ENCODE results near the gene KCTD5.
A peak's percentile ranks its signal among the peaks of the same experiment; 100 is the strongest.

Gene KCTD5

GRCh38 chr16:2745961-2746360 lies 63.6 kb downstream of the KCTD5 start:
- no peak overlapping the region for H3K4me3 ChIP-seq (replicated peaks; ENCODE audit: low read depth, low read length)
- DNase-seq (ENCODE audit: extremely low read depth, low read depth), result no peak
- no peak for TF ChIP-seq CTCF (IDR thresholded peaks at IDR 0.05; ENCODE audit: low read depth, low read length, missing control alignments)

GRCh38 chr16:2748757-2749455 lies 66.6 kb downstream of the KCTD5 start:
- TF ChIP-seq CTCF (IDR thresholded peaks at IDR 0.05; ENCODE audit: low read depth, low read length, missing control alignments), result no peak
- H3K4me3 ChIP-seq (replicated peaks; ENCODE audit: low read depth, low read length), result no peak overlapping the region
- no peak for DNase-seq (ENCODE audit: extremely low read depth, low read depth)

- H3K4me3 ChIP-seq (replicated peaks; ENCODE audit: low read depth, low read length), result no peak overlapping the region
- TF ChIP-seq CTCF (IDR thresholded peaks at IDR 0.05; ENCODE audit: low read depth, low read length, missing control alignments), result no peak
- no peak for DNase-seq (ENCODE audit: extremely low read depth, low read depth)
Observed at GRCh38 chr16:2749476-2749875, 67.2 kb downstream of the KCTD5 start.

- DNase-seq (ENCODE audit: extremely low read depth, low read depth), result no peak
- H3K4me3 ChIP-seq (replicated peaks; ENCODE audit: low read depth, low read length), result no peak overlapping the region
- TF ChIP-seq CTCF (IDR thresholded peaks at IDR 0.05; ENCODE audit: low read depth, low read length, missing control alignments), result no peak
Observed at GRCh38 chr16:2749936-2750335, 67.6 kb downstream of the KCTD5 start.

- peak overlapping the region; percentile 91 for H3K4me3 ChIP-seq (replicated peaks; ENCODE audit: low read depth, low read length)
- TF ChIP-seq CTCF (IDR thresholded peaks at IDR 0.05; ENCODE audit: low read depth, low read length, missing control alignments), result no peak
- no peak for DNase-seq (ENCODE audit: extremely low read depth, low read depth)
Observed at GRCh38 chr16:2751577-2752034, 69.3 kb downstream of the KCTD5 start.

- H3K4me3 ChIP-seq (replicated peaks; ENCODE audit: low read depth, low read length), result peak within 1 kb of the TSS; percentile 91
- peak; percentile 82 for DNase-seq (ENCODE audit: extremely low read depth, low read depth)
- TF ChIP-seq CTCF (IDR thresholded peaks at IDR 0.05; ENCODE audit: low read depth, low read length, missing control alignments), result no peak
Observed at GRCh38 chr16:2752035-2752849, 69.9 kb downstream of the KCTD5 start, which contains the start of gene SRRM2. SRRM2 (plus strand) TSS chr16:2752638; CDS start chr16:2756365, 3,727 bp downstream.

Data from HFF-Myc (cell line).